Uterus (tissue), 2 donors: ENCODE measurements around the gene SPON1.

ENCODE experiments used
- CTCF ChIP-seq, 4 experiments: fragments of 200-600 bp in 2 of 4; fragments of 450-650 bp in 2 of 4; sonication (generic) in 2 of 4; IDR thresholded peaks; one replicate each; pipeline ENCODE4 v1.5.1; 2016 to 2019; ENCODE audit warnings: antibody characterized with exemption in 4 of 4, mild to moderate bottlenecking in 2 of 4, moderate library complexity in 1 of 4
- POLR2A ChIP-seq, 2 donors: fragments of 450-650 bp; IDR thresholded peaks; one replicate each; pipeline ENCODE4 v1.6.1; 2016; ENCODE audit warnings: antibody characterized with exemption in 2 of 2, mild to moderate bottlenecking in 1 of 2, moderate library complexity in 1 of 2

- TF ChIP-seq POLR2A (IDR thresholded peaks at IDR 0.05): no peak
- no peak for TF ChIP-seq CTCF (IDR thresholded peaks at IDR 0.05)
Observed at GRCh38 chr11:13928566-13929251, 33.8 kb upstream of the SPON1 start.
